KMS-11 (cell line): ENCODE results near the gene LMX1A.

Experiments used
- H2AFZ ChIP-seq: fragments of 200-600 bp; sonication (generic); 2 replicates; pipeline ENCODE4 v1.6.1; 2016; ENCODE audit warnings: antibody characterized with exemption, mixed run types, low read depth
- H3K27ac ChIP-seq: fragments of 200-600 bp; sonication (generic); 2 replicates; pipeline ENCODE4 v1.6.1; 2016; ENCODE audit warnings: mild to moderate bottlenecking, mixed run types
- H3K27me3 ChIP-seq: fragments of 200-600 bp; sonication (generic); 2 replicates; pipeline ENCODE4 v1.6.1; 2017; ENCODE audit warnings: mild to moderate bottlenecking, low read depth, mixed run types, moderate library complexity; ENCODE audit not compliant: insufficient read depth
- H3K36me3 ChIP-seq: fragments of 200-600 bp; sonication (generic); 2 replicates; pipeline ENCODE4 v1.6.1; 2017; ENCODE audit warnings: mild to moderate bottlenecking, mixed run types; ENCODE audit not compliant: insufficient read depth
- H3K4me1 ChIP-seq: fragments of 200-600 bp; sonication (generic); 2 replicates; pipeline ENCODE4 v1.6.1; 2016; ENCODE audit warnings: mild to moderate bottlenecking, low read depth, mixed run types; ENCODE audit not compliant: poor library complexity, severe bottlenecking
- H3K4me2 ChIP-seq: fragments of 200-600 bp; sonication (generic); 2 replicates; pipeline ENCODE4 v1.7.0; 2016; ENCODE audit warnings: mild to moderate bottlenecking, mixed run types
- H3K4me3 ChIP-seq: fragments of 200-600 bp; sonication (generic); IDR thresholded peaks from 2 replicates; pipeline ENCODE4 v1.6.1; 2017; ENCODE audit warnings: low read depth, low read length, mixed read lengths; ENCODE audit not compliant: insufficient read depth
- H3K79me2 ChIP-seq: fragments of 200-600 bp; sonication (generic); 2 replicates; pipeline ENCODE4 v1.6.1; 2016; ENCODE audit warnings: low read depth, mixed run types; ENCODE audit not compliant: insufficient read depth
- H3K9ac ChIP-seq: fragments of 200-600 bp; sonication (generic); 2 replicates; pipeline ENCODE4 v1.6.1; 2016; ENCODE audit warnings: mild to moderate bottlenecking, mixed run types
- H4K20me1 ChIP-seq: fragments of 200-600 bp; sonication (generic); 2 replicates; pipeline ENCODE4 v1.6.1; 2016; ENCODE audit warnings: mild to moderate bottlenecking, mixed run types; ENCODE audit not compliant: insufficient read depth
- TF ChIP-seq, protein P1 (sequence below): fragments of 200-600 bp; sonication (generic); conservative IDR thresholded peaks from 2 replicates; pipeline ENCODE4 v1.6.1; 2017; ENCODE audit warnings: low read depth, mild to moderate bottlenecking, antibody characterized with exemption, low read length, moderate library complexity, mixed read lengths

Gene LMX1A

DNA sequence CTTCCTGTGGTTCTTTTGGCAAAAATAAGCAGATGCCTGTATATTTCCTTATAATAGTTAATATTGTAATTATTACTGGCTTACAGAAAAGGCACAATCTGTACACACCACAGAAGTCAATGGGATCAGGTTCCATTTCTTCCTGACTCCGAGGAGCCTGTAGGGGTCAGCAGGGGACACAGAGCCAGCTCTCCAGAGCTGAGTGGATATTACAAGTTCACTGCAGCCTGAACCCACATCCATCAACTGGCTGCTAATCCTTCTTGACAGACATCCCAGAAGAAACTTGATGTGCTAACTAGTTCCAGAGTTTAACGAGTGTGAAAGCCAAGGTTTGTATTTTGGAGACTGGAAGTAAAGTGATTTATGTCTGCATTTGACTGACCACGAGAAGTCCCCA, 203.8 kb downstream of the LMX1A start:
- TF ChIP-seq, protein P1, sequence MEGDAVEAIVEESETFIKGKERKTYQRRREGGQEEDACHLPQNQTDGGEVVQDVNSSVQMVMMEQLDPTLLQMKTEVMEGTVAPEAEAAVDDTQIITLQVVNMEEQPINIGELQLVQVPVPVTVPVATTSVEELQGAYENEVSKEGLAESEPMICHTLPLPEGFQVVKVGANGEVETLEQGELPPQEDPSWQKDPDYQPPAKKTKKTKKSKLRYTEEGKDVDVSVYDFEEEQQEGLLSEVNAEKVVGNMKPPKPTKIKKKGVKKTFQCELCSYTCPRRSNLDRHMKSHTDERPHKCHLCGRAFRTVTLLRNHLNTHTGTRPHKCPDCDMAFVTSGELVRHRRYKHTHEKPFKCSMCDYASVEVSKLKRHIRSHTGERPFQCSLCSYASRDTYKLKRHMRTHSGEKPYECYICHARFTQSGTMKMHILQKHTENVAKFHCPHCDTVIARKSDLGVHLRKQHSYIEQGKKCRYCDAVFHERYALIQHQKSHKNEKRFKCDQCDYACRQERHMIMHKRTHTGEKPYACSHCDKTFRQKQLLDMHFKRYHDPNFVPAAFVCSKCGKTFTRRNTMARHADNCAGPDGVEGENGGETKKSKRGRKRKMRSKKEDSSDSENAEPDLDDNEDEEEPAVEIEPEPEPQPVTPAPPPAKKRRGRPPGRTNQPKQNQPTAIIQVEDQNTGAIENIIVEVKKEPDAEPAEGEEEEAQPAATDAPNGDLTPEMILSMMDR, result no peak
- Histone ChIP-seq H4K20me1 (no peaks in the 10 kb centered on the region), H3K4me1 (no peaks in the 10 kb centered on the region), H3K27me3 (no peaks in the 10 kb centered on the region), H3K36me3 (no peaks in the 10 kb centered on the region), H3K4me3 (no peak overlapping the region), H2AFZ (no peak overlapping the region), H3K27ac (no peak overlapping the region), H3K9ac (no peak overlapping the region), H3K79me2 (no peaks in the 10 kb centered on the region), H3K4me2 (no peak overlapping the region)

DNA sequence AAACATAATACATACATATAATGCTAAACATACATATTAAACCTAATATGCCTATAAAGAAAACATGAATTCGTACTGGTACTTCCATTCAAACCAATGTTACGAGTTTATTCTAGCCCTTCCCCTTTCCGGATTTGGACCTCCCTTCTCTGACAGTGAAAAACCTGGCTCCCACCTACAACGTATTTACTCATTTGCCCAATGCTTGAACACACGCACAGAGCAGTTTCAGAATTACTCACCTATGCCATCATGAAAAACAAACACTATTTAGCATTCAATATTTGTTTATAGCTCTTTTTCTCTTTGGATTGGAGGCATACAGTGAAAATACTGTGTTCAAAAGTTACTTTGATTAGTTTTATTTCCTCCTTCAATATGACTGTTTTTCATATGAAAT, 204.4 kb downstream of the LMX1A start:
- Histone ChIP-seq H3K27ac (no peak overlapping the region), H3K27me3 (no peaks in the 10 kb centered on the region), H2AFZ (no peak overlapping the region), H3K79me2 (no peaks in the 10 kb centered on the region), H3K36me3 (no peaks in the 10 kb centered on the region), H3K4me2 (no peak overlapping the region), H4K20me1 (no peaks in the 10 kb centered on the region), H3K4me1 (no peaks in the 10 kb centered on the region), H3K4me3 (no peak overlapping the region), H3K9ac (no peak overlapping the region)
- TF ChIP-seq, protein P1, result no peak
